OCI-M2 (cell line): ENCODE measurements around the gene BATF2.
A peak's percentile ranks its signal among the peaks of the same experiment; 100 is the strongest.
"Not testable (repeated sequence)": the region's sequence is repeated elsewhere in the genome, so short reads cannot be mapped to it uniquely, and the experiment has no call there.

ENCODE experiments used
- DNase-seq: peaks from one replicate; lab custom pipeline; 2025; ENCODE audit not compliant: unreplicated experiment; lab: John Stamatoyannopoulos, UW

BATF2 gene

GRCh38 chr11:65013888-65014725 lies 17.3 kb upstream of the BATF2 start, which contains the start of gene ARL2:
ARL2 (plus strand) TSS chr11:65014160; CDS start chr11:65014208, 48 bp downstream.
- DNase-seq = peak; percentile 43

GRCh38 chr11:65013130-65013887 lies 16.5 kb upstream of the BATF2 start:
- DNase-seq = peak; percentile 42

DNA sequence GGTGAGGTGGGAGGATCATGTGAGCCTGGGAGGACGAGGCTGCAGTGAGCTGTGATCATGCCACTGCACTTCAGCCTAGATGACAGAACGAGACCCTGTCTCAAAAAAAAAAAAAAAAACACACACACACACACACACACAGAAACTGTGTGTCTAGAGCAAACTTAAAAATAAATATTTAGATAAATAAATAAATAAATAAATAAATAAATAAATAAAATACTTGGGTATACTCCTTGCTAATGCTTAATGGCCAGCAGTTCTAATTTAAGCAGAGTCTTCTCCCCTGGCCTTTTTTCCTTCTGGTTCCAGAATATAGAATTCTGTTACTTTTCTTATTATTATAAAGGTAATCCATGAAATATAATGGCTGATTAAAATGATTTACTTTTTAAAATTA lies 12.1 kb upstream of the BATF2 start:
- no peak for DNase-seq

GRCh38 chr11:65008016-65008415 lies 11.2 kb upstream of the BATF2 start:
- no peak for DNase-seq

DNA sequence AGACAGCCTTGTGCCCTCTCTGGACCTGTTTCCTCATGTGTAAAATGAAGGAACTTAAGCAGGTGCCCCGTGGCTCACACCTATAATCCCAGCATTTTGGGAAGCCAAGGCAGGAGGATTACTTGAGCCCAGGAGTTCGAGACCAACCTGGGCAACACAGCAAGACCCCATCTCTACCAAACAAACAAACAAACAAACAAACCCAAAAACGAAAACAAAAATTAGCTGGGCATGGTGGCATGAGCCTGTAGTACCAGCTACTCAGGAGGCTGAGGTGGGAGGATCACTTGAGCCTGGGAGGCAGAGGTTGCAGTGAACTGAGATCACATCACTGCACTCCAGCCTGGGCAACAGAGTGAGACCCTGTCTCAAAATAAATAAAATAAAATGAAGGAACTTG lies 7.2 kb upstream of the BATF2 start:
- DNase-seq = not testable (repeated sequence)

DNA sequence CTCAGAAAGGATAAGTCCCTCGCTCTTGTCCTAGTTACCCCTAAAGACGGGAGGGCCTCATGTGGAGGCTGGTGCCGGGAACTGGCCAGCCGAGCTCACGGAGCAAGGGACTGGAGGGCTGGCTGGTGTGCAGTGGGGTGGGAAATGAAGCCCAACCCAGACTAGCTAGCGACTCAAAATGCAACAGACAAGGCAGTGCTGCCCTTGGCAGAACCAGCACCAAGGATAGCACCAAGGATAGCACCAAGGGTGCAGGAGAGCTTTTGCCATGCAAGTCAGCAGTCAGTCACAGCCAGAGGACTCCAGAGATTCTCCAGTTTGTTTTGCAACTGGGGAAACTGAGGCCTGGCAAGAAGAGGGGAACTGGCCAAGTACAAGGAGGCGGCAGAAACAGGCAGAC lies 6.5 kb upstream of the BATF2 start:
- DNase-seq = no peak

DNA sequence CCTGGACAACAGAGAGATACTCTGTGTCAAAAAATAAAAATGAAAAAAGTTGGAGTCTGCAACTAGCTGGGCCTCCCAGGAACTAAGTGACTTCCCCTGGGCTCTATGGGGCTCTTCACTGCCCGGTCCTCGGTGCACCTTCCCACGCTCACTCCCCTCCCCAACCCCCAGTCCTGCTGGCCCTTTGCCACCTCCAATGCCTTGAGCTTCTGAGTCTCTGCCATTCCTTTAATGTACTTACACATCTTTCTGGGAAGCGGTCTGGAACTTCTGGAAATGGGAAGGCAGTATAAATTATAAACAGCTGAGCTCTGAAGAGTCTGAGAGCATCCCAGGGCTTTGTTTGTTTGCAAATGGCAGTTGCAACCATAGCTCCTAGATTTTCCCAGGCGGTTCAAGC lies 5.9 kb upstream of the BATF2 start:
- no peak for DNase-seq

DNA sequence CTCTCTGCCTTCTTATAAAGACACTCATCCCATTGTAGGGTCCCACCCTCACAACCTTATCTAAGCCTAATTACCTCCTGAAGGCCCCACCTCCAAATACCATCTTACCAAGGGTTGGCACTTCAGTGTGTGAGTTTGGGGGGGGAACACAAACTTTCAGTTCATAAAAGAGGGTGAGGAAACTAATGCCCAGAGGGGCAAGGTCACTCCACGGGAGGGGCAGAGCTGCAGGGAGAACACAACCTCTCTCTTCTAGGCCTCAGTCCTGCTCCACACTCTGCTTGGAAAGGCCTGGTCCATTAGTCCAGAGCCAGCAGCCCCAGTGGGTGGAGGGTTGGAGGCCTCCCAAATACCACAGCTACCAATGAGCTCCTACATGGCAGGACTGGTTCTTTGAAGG lies 2.7 kb upstream of the BATF2 start:
- no peak for DNase-seq

DNA sequence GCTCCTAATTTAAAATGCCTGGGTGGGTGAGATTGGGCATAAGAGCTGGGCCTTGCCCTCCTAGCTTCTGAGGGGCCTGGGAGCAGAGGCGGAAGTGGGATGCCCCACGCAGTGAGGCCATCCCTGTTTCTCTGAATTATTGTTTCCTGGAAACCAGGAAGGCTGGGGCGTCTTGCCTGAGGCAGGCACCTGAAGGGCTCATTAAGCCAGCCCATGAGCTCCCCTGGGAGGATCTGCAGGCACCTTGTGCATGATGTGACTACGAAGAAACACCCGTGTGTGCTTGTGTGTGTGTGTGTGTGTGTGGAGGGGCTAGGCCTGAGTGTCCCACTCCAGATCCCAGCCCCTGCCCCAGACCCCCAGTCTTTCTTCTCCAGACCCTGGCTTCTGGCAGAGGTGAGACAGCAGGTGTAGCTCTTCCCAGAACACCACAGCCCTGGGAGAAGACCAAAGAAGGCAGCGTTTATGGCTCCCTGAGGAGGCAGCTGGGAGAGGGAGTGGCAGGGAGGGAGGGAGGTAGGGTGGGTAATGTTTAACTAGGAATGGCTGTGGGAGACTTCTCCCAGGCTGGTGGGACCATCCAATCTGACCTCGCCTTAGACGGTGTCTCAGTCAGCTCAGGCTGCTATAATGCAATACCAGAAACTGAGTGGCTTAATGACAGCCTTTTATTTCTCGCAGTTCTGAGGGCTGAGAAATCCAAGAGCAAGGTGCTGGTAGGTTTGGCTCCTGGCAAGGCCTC lies 2.1 kb upstream of the BATF2 start:
- no peak for DNase-seq

DNA sequence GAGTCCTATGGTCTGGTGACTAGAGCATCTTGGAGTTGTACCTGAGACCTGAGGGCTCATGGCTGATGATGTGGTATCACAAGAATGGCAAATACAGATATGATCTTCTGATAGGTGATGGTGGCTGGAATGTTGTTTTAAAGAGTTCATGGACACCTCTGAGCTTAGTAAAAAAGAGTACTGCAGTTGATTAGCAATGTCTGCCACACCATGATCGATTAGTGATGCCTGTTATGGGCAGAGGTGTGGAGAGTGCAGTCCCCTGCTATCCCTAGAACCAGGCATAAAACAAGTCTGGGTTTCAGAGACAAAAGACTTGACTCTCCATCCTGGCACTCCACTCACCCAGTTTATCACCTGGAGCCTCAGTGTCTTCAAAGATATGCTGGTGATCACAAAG lies 1.4 kb upstream of the BATF2 start:
- DNase-seq = no peak

GRCh38 chr11:64996327-64996709 lies 453 bp downstream of the BATF2 start:
- DNase-seq = no peak

- no peak for DNase-seq
Observed at GRCh38 chr11:64994318-64994717, 2.5 kb downstream of the BATF2 start.

GRCh38 chr11:64990222-64990923 lies 6.4 kb downstream of the BATF2 start:
- DNase-seq = no peak

DNA sequence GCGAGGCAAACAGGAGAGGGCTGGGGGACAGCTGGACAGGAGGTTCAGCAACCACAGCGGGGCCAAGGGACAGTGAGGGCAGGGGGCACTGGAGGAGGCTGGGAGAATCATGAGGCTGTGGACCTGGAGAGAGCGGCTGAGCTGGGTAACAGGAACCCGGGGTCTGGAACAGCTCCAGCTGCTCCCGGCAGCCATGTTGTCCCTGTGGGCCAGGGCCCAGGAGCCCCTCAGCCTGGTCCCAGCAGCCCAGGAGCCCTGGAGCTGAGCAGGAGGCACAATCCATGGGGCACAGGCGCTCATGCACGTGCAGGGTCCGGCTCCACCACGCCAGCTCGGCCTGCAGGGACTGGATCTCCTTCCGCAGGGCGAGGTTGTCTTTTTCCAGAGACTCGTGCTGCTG lies 7.4 kb downstream of the BATF2 start:
- DNase-seq = no peak

DNA sequence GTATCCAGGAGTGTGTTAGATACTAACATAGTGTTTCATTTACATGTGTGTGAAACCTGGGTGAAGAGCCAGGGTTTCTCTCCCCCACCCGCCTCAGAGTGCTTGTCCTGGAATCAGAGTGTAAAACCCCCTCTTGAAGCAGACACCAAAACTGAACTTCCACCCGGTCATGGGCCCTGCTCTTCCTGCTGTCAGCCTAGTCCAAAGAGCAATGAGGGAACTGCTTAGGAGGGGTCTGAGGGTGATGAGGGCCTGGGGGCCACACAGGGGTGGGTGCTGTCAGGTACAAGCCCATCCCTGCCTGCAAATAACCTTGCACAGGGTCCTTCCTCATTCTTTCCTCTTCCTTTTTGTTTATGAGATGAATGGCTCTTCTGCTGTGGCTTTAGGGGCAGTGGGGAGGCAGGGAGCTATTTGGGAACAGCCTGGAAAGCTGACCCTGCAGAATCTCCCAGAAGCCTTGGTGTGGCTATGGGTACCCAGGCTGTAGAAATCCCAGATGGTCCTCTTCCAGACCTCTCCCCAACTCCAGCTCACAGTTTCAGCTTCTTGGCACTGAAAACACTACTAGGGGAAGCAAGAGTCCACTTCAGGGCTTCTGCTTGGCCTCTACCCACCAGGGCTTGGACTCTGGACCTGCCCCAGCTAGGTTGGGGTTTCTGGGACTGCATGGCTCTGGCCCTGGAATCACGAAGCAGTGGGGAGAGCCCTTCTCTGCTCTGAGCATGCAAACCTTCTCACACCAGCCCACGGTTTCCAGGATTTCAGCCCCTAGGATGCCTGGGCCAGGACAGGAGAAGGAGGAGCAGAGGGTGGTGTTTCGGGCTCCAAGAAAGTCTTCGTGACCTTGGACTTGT lies 8.5 kb downstream of the BATF2 start:
- DNase-seq = no peak

GRCh38 chr11:64983339-64983738 lies 13.4 kb downstream of the BATF2 start:
- not testable (repeated sequence) for DNase-seq

GRCh38 chr11:64976651-64977050 lies 20.1 kb downstream of the BATF2 start:
- DNase-seq = no peak

- no peak for DNase-seq
Observed at GRCh38 chr11:64974124-64974523, 22.6 kb downstream of the BATF2 start.

- DNase-seq = peak; percentile 48
Observed at GRCh38 chr11:64971421-64972233, 25.1 kb downstream of the BATF2 start, which contains the start of gene MAJIN. MAJIN (minus strand) TSS chr11:64972108; CDS start chr11:64959405, 12,703 bp downstream.
